GM23338 (cell line): Measurements from ENCODE around the gene ERBB3. TPM values are rescaled to one million over a fixed set of nuclear protein-coding genes. Genes with fewer than 3 reads are reported as not detected.

Experiments used
- ATAC-seq: fragments of 200-7000 bp; cut with Tn5 transposase; 3 replicates; pipeline ENCODE4 v1.9.1; 2020
- DNase-seq: peaks from one replicate; pipeline ENCODE4 v3.0.0-alpha.2; 2015; ENCODE audit warnings: low spot score
- H2AFZ ChIP-seq: fragments of 200-600 bp; sonication (generic); 2 replicates; pipeline ENCODE4 v1.8.0; 2016; ENCODE audit warnings: antibody characterized with exemption, mild to moderate bottlenecking, moderate library complexity
- H3F3A ChIP-seq: fragments of 200-600 bp; sonication (generic); replicated peaks from 2 replicates; pipeline ENCODE4 v1.8.0; 2017; ENCODE audit warnings: antibody characterized with exemption, mixed run types, low read depth
- H3K27ac ChIP-seq: fragments of 200-600 bp; sonication (generic); 2 replicates; pipeline ENCODE4 v1.6.1; 2016; ENCODE audit warnings: low read depth
- H3K27me3 ChIP-seq: fragments of 200-600 bp; sonication (generic); 2 replicates; pipeline ENCODE4 v1.8.0; 2016; ENCODE audit warnings: mild to moderate bottlenecking, mixed run types, moderate library complexity; ENCODE audit not compliant: insufficient read depth
- H3K36me3 ChIP-seq: fragments of 200-600 bp; sonication (generic); 2 replicates; pipeline ENCODE4 v1.8.0; 2016; ENCODE audit warnings: mild to moderate bottlenecking; ENCODE audit not compliant: insufficient read depth
- H3K4me1 ChIP-seq: fragments of 200-600 bp; sonication (generic); 2 replicates; pipeline ENCODE4 v1.8.0; 2016; ENCODE audit warnings: mild to moderate bottlenecking, moderate library complexity; ENCODE audit not compliant: insufficient read depth
- H3K4me2 ChIP-seq: fragments of 200-600 bp; sonication (generic); 2 replicates; pipeline ENCODE4 v1.7.1; 2017; ENCODE audit warnings: mixed run types
- H3K4me3 ChIP-seq: fragments of 200-600 bp; sonication (generic); 2 replicates; pipeline ENCODE4 v1.6.1; 2016; ENCODE audit warnings: mixed run types
- H3K79me2 ChIP-seq: fragments of 200-600 bp; sonication (generic); replicated peaks from 2 replicates; pipeline ENCODE4 v1.8.0; 2017; ENCODE audit warnings: mild to moderate bottlenecking; ENCODE audit not compliant: insufficient read depth
- H3K9me2 ChIP-seq: fragments of 200-600 bp; sonication (generic); 2 replicates; pipeline ENCODE4 v1.8.0; 2017; ENCODE audit not compliant: insufficient read depth
- H4K20me1 ChIP-seq: fragments of 200-600 bp; sonication (generic); replicated peaks from 2 replicates; pipeline ENCODE4 v1.8.0; 2017; ENCODE audit warnings: mild to moderate bottlenecking; ENCODE audit not compliant: insufficient read depth
- H3K27ac Mint-ChIP-seq: 2 replicates; pipeline ENCODE4 v1.8.0; 2020; ENCODE audit warnings: inconsistent platforms, mild to moderate bottlenecking, moderate library complexity, mixed read lengths
- H3K27me3 Mint-ChIP-seq: 3 replicates; pipeline ENCODE4 v1.8.0; 2022; ENCODE audit warnings: low read depth, mild to moderate bottlenecking, moderate library complexity, mixed read lengths, inconsistent platforms; ENCODE audit not compliant: insufficient read depth, poor library complexity
- H3K36me3 Mint-ChIP-seq: 3 replicates; pipeline ENCODE4 v1.8.0; 2021; ENCODE audit warnings: low read depth, mild to moderate bottlenecking, inconsistent platforms, moderate library complexity, mixed read lengths
- H3K4me1 Mint-ChIP-seq: 3 replicates; pipeline ENCODE4 v1.8.0; 2020; ENCODE audit warnings: mild to moderate bottlenecking, inconsistent platforms, mixed read lengths
- H3K4me3 Mint-ChIP-seq: 3 replicates; pipeline ENCODE4 v1.8.0; 2021; ENCODE audit warnings: moderate library complexity, mild to moderate bottlenecking, inconsistent platforms, mixed read lengths
- H3K9me3 Mint-ChIP-seq: 3 replicates; pipeline ENCODE4 v1.8.0; 2020; ENCODE audit warnings: moderate library complexity, mild to moderate bottlenecking, inconsistent platforms, mixed read lengths
- CREB1 ChIP-seq: fragments of 250-450 bp; sonication (Bioruptor Pico); IDR thresholded peaks from 2 replicates; pipeline ENCODE4 v1.5.0; 2020; ENCODE audit warnings: low read depth, mild to moderate bottlenecking, moderate library complexity
- ETS1 ChIP-seq: IDR thresholded peaks from 2 replicates; pipeline ENCODE4 v1.6.1; 2016; ENCODE audit warnings: antibody characterized with exemption
- EZH2 ChIP-seq: fragments of 200-600 bp; sonication (generic); IDR thresholded peaks from one replicate; pipeline ENCODE4 v1.8.0; 2017; ENCODE audit warnings: antibody characterized with exemption, mild to moderate bottlenecking, low read depth; ENCODE audit not compliant: unreplicated experiment
- JUNB ChIP-seq: IDR thresholded peaks from one replicate; pipeline ENCODE4 v1.6.1; 2016; ENCODE audit warnings: antibody characterized with exemption; ENCODE audit not compliant: unreplicated experiment
- NANOG ChIP-seq: IDR thresholded peaks from 2 replicates; pipeline ENCODE4 v1.6.1; 2016; ENCODE audit warnings: antibody characterized with exemption, borderline replicate concordance
- STAT1 ChIP-seq: IDR thresholded peaks from one replicate; pipeline ENCODE4 v1.6.1; 2016; ENCODE audit warnings: antibody characterized with exemption; ENCODE audit not compliant: unreplicated experiment
- ZNF114 ChIP-seq: fragments of 250-450 bp; sonication (Bioruptor Pico); IDR thresholded peaks from 2 replicates; pipeline ENCODE4 v1.5.0; 2020; ENCODE audit warnings: mild to moderate bottlenecking, moderate library complexity
- ZNF331 ChIP-seq: fragments of 250-450 bp; sonication (Bioruptor Pico); IDR thresholded peaks from 2 replicates; pipeline ENCODE4 v1.5.0; 2020; ENCODE audit warnings: low read depth, mild to moderate bottlenecking, moderate library complexity
- ZNF462 ChIP-seq: fragments of 250-450 bp; sonication (Bioruptor Pico); IDR thresholded peaks from 2 replicates; pipeline ENCODE4 v1.5.0; 2020; ENCODE audit warnings: mild to moderate bottlenecking, moderate library complexity
- polyA plus RNA-seq: library from polyadenylated mRNA; unstranded; fragments of >200 nt; fragmentation: Nextera tagmentation; extraction: Ambion mirVana; gene quantifications from 2 replicates; pipeline ENCODE4 v1.2.1, GENCODE V29; 2016
- total RNA-seq: library from RNA; depleted of rRNA; stranded (reverse); fragments of >200 nt; shearing (Covaris generic); gene quantifications from 2 replicates; pipeline ENCODE4 v1.2.3, GENCODE V29; 2014

ERBB3 gene
- total and polyA plus RNA-seq, 2 experiments from 2014 or later, result 21.0 to 54.4 TPM

- ATAC-seq, result no peak
Measured at GRCh38 chr12:56126732-56127239, 46.8 kb downstream of the ERBB3 start.

More at GRCh38 chr12:56126732-56127239, 46.8 kb downstream of the ERBB3 start:
- Histone ChIP-seq H3F3A (peaks cover 4% of the 10 kb centered on the region; the same call in 1 of the 2 replicates), H3K4me1 (peaks cover 17% of the 10 kb centered on the region), H3K4me2 (peak overlapping the region; percentile 72), H3K4me3 (peak overlapping the region; percentile 44), H3K27ac (peak overlapping the region; percentile 73), H3K9me2 (no peaks in the 10 kb centered on the region), H2AFZ (no peak overlapping the region), H3K36me3 (peaks cover 12% of the 10 kb centered on the region; the same call in 1 of the 2 replicates), H4K20me1 (peaks cover 12% of the 10 kb centered on the region; the same call in 1 of the 2 replicates), H3K27me3 (no peaks in the 10 kb centered on the region), H3K79me2 (peaks cover 21% of the 10 kb centered on the region)
- H3K9me3 Mint-ChIP-seq, result no peaks in the 10 kb centered on the region
- TF ChIP-seq STAT1 (no peak), JUNB (no peak), NANOG (no peak), ZNF331 (CRISPR knock-in tag) (no peak), ZNF462 (CRISPR knock-in tag) (no peak), ETS1 (no peak), CREB1 (CRISPR knock-in tag) (no peak), EZH2 (no peak), ZNF114 (CRISPR knock-in tag) (no peak)
- peaks cover 30% of the 10 kb centered on the region for H3K4me1 Mint-ChIP-seq
- H3K27ac Mint-ChIP-seq, result no peak overlapping the region
- DNase-seq, result no peak
- H3K36me3 Mint-ChIP-seq, result peaks cover 22% of the 10 kb centered on the region
- H3K27me3 Mint-ChIP-seq, result peaks cover 3% of the 10 kb centered on the region
- peak overlapping the region; percentile 98 for H3K4me3 Mint-ChIP-seq
